Fibroblast of lung (primary cell): Measurements from ENCODE around the gene PRR7. TPM values are rescaled to one million over a fixed set of nuclear protein-coding genes. Genes with fewer than 3 reads are reported as not detected.
"Not testable (repeated sequence)": the region's sequence is repeated elsewhere in the genome, so short reads cannot be mapped to it uniquely, and the experiment has no call there.

ENCODE experiments used
- DNase-seq, 2 donors: peaks; one replicate each; pipeline versions ENCODE4 v3.0.0 to v3.0.0-alpha.2; 2010; ENCODE audit warnings: low read depth in 2 of 2
- H2AFZ ChIP-seq: 2 replicates; pipeline ENCODE4 v1.5.1; 2012; ENCODE audit warnings: low read length, control low read depth, inconsistent platforms
- H3K27ac ChIP-seq: 2 replicates; pipeline ENCODE4 v1.5.1; 2011; ENCODE audit warnings: low read length, control low read depth; ENCODE audit not compliant: insufficient read depth
- H3K27me3 ChIP-seq: 2 replicates; pipeline ENCODE4 v1.5.1; 2011; ENCODE audit warnings: mild to moderate bottlenecking, low read length; ENCODE audit not compliant: control insufficient read depth, insufficient read depth
- H3K36me3 ChIP-seq: 2 replicates; pipeline ENCODE4 v1.5.1; 2011; ENCODE audit warnings: low read length; ENCODE audit not compliant: control insufficient read depth, insufficient read depth
- H3K4me1 ChIP-seq: 2 replicates; pipeline ENCODE4 v1.5.1; 2011; ENCODE audit warnings: low read length; ENCODE audit not compliant: control insufficient read depth, insufficient read depth; ENCODE audit errors: extremely low read depth
- H3K4me2 ChIP-seq: 2 replicates; pipeline ENCODE4 v1.5.1; 2011; ENCODE audit warnings: low read length, control low read depth; ENCODE audit not compliant: insufficient read depth; ENCODE audit errors: extremely low read depth
- H3K4me3 ChIP-seq, 4 experiments: fragments of 200-600 bp in 1 of 4; sonication (generic) in 1 of 4; replicated peaks in 1 of 4; 2 replicates each; pipeline ENCODE4 v1.5.1; 2011 to 2016; ENCODE audit warnings: low read length in 4 of 4, low read depth in 3 of 4, mild to moderate bottlenecking in 3 of 4, control low read depth in 2 of 4, inconsistent platforms in 1 of 4, mixed read lengths in 1 of 4; ENCODE audit not compliant: insufficient read depth in 1 of 4; ENCODE audit errors: control extremely low read depth in 1 of 4
- H3K79me2 ChIP-seq: 2 replicates; pipeline ENCODE4 v1.5.1; 2012; ENCODE audit warnings: mild to moderate bottlenecking, low read length, inconsistent platforms; ENCODE audit not compliant: control insufficient read depth, insufficient read depth
- H3K9ac ChIP-seq: 2 replicates; pipeline ENCODE4 v1.5.1; 2011; ENCODE audit warnings: mild to moderate bottlenecking, low read length, control low read depth; ENCODE audit not compliant: insufficient read depth
- H3K9me3 ChIP-seq: 2 replicates; pipeline ENCODE4 v1.5.1; 2012; ENCODE audit warnings: low read depth, low read length; ENCODE audit not compliant: control insufficient read depth, insufficient read depth
- H4K20me1 ChIP-seq: 2 replicates; pipeline ENCODE4 v1.5.1; 2011; ENCODE audit warnings: low read length; ENCODE audit not compliant: control insufficient read depth, insufficient read depth; ENCODE audit errors: extremely low read depth
- CTCF ChIP-seq, 2 donors: IDR thresholded peaks in 1 of 2; conservative IDR thresholded peaks in 1 of 2; 1 replicate in 1 of 2; 2 replicates in 1 of 2; pipeline ENCODE4 v1.5.1; 2011 to 2012; ENCODE audit warnings: low read length in 2 of 2, control low read depth in 1 of 2, inconsistent platforms in 1 of 2, low read depth in 1 of 2, mild to moderate bottlenecking in 1 of 2
- EZH2 ChIP-seq: IDR thresholded peaks from 2 replicates; pipeline ENCODE4 v1.5.1; 2012; ENCODE audit warnings: low read length, control low read depth, mild to moderate bottlenecking; ENCODE audit errors: missing control alignments
- polyA plus RNA-seq, 2 donors: library from polyadenylated mRNA; depleted of rRNA in 1 of 2; stranded (reverse) in 1 of 2; unstranded in 1 of 2; fragments of >200 nt; gene quantifications; 2 replicates each; pipeline ENCODE4 v1.2.1, GENCODE V29; 2011 to 2012; ENCODE audit warnings: missing spikeins in 1 of 2
- total RNA-seq: library from RNA; depleted of rRNA; stranded (reverse); fragments of >200 nt; gene quantifications from 2 replicates; pipeline ENCODE4 v1.2.1, GENCODE V29; 2014

Gene PRR7
- total and polyA plus RNA-seq, 2 donors (not counting 1 experiment from before 2014, with no cell fraction given), result 1.6 to 2.3 TPM

DNA sequence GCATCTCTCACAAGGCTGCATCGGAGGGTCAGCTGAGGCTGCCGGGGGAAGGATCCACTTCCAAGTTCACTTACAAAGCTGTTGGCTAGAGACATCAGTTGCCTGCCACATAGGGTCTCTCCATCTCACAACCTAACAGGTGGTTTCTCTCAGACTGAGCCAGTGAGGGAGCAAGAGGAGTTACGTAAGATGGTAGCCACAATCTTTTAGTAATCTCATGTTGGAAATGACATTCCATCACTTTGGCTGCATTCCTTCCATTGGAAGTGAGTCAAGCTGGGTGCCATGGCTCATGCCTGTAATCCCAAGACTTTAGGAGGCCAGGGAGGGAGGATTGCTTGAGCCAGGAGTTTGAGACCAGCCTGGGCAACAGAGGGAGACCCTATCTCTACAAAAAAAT, 27.6 kb upstream of the PRR7 start:
- no peaks in the 10 kb centered on the region for H4K20me1 ChIP-seq
- no peak overlapping the region for H3K27ac ChIP-seq
- peaks cover 2% of the 10 kb centered on the region for H3K27me3 ChIP-seq
- no peak overlapping the region for H3K9ac ChIP-seq
- no peaks in the 10 kb centered on the region for H3K79me2 ChIP-seq
- H3K4me2 ChIP-seq, result no peak overlapping the region
- no peak overlapping the region for H3K4me3 ChIP-seq
- peak; percentile 37 to 89 for DNase-seq
- no peak for TF ChIP-seq CTCF (conservative IDR thresholded peaks at IDR 0.05 in 1 of 2, IDR thresholded peaks at IDR 0.05 in 1 of 2; ENCODE audit: low read depth in 1 of 2, low read length in 2 of 2)
- no peak for TF ChIP-seq EZH2
- H3K9me3 ChIP-seq, result no peaks in the 10 kb centered on the region
- H3K36me3 ChIP-seq, result no peaks in the 10 kb centered on the region
- no peaks in the 10 kb centered on the region for H3K4me1 ChIP-seq
- no peak overlapping the region for H2AFZ ChIP-seq

- not testable (repeated sequence) for H3K4me2 ChIP-seq, H3K79me2 ChIP-seq, H3K9me3 ChIP-seq, H3K9ac ChIP-seq, H2AFZ ChIP-seq, DNase-seq, H3K4me1 ChIP-seq, H3K27me3 ChIP-seq, H3K36me3 ChIP-seq, H3K27ac ChIP-seq, H4K20me1 ChIP-seq, H3K4me3 ChIP-seq
These were observed 26.1 kb upstream of the PRR7 start for GRCh38 chr5:177420472-177420871.

DNA sequence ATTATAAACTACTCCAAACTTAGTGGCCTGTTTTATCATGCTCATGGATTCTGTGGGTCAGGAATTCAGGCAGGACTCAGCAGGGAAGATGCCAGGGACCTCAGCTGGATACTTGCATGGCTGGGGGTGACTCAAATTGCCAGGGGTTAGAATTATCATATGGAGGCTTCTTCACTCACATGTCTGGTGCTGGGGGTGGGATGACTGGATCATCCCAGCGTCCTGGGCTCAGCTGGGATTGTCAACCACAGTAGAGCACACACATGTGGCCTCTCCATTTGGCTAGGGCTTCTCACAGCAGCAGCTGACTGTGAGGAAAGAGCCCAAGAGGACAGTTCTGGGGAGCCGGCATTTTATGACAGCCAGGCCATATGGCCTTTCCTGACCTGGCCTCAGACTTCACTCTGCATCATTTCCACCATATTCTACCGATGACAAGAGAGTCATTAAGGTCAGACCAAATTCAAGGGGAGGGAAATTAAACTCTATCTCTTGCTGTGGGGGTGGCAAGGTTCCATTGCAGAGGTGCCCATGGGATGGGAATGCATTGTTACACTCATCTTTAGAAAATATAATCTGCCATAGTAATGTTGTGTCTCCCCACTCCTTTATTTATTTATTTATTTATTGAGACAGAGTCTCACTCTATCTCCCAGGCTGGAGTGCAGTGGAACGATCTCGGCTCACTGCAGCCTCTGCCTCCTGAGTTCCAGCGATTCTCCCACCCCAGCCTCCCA, 25.4 kb upstream of the PRR7 start:
- no peak overlapping the region for H3K27ac ChIP-seq
- H3K4me3 ChIP-seq, result no peak overlapping the region
- no peaks in the 10 kb centered on the region for H3K36me3 ChIP-seq
- no peaks in the 10 kb centered on the region for H3K9me3 ChIP-seq
- H3K4me1 ChIP-seq, result peaks cover 4% of the 10 kb centered on the region
- H2AFZ ChIP-seq, result no peak overlapping the region
- TF ChIP-seq EZH2, result no peak
- no peak for TF ChIP-seq CTCF (conservative IDR thresholded peaks at IDR 0.05 in 1 of 2, IDR thresholded peaks at IDR 0.05 in 1 of 2; ENCODE audit: low read depth in 1 of 2, low read length in 2 of 2)
- H4K20me1 ChIP-seq, result no peaks in the 10 kb centered on the region
- no peaks in the 10 kb centered on the region for H3K27me3 ChIP-seq
- H3K4me2 ChIP-seq, result no peak overlapping the region
- DNase-seq, result no peak
- no peak overlapping the region for H3K9ac ChIP-seq
- no peaks in the 10 kb centered on the region for H3K79me2 ChIP-seq
